Fibroblast of lung (primary cell): ENCODE results near the gene ARSJ. TPM values are rescaled to one million over a fixed set of nuclear protein-coding genes. Genes with fewer than 3 reads are reported as not detected.

ENCODE experiments used
- DNase-seq, 2 donors: peaks; one replicate each; pipeline versions ENCODE4 v3.0.0 to v3.0.0-alpha.2; 2010; ENCODE audit warnings: low read depth in 2 of 2
- H2AFZ ChIP-seq: 2 replicates; pipeline ENCODE4 v1.5.1; 2012; ENCODE audit warnings: low read length, control low read depth, inconsistent platforms
- H3K27ac ChIP-seq: 2 replicates; pipeline ENCODE4 v1.5.1; 2011; ENCODE audit warnings: low read length, control low read depth; ENCODE audit not compliant: insufficient read depth
- H3K27me3 ChIP-seq: 2 replicates; pipeline ENCODE4 v1.5.1; 2011; ENCODE audit warnings: mild to moderate bottlenecking, low read length; ENCODE audit not compliant: control insufficient read depth, insufficient read depth
- H3K36me3 ChIP-seq: 2 replicates; pipeline ENCODE4 v1.5.1; 2011; ENCODE audit warnings: low read length; ENCODE audit not compliant: control insufficient read depth, insufficient read depth
- H3K4me1 ChIP-seq: 2 replicates; pipeline ENCODE4 v1.5.1; 2011; ENCODE audit warnings: low read length; ENCODE audit not compliant: control insufficient read depth, insufficient read depth; ENCODE audit errors: extremely low read depth
- H3K4me2 ChIP-seq: 2 replicates; pipeline ENCODE4 v1.5.1; 2011; ENCODE audit warnings: low read length, control low read depth; ENCODE audit not compliant: insufficient read depth; ENCODE audit errors: extremely low read depth
- H3K4me3 ChIP-seq, 4 experiments: fragments of 200-600 bp in 1 of 4; sonication (generic) in 1 of 4; replicated peaks in 1 of 4; 2 replicates each; pipeline ENCODE4 v1.5.1; 2011 to 2016; ENCODE audit warnings: low read length in 4 of 4, low read depth in 3 of 4, mild to moderate bottlenecking in 3 of 4, control low read depth in 2 of 4, inconsistent platforms in 1 of 4, mixed read lengths in 1 of 4; ENCODE audit not compliant: insufficient read depth in 1 of 4; ENCODE audit errors: control extremely low read depth in 1 of 4
- H3K79me2 ChIP-seq: 2 replicates; pipeline ENCODE4 v1.5.1; 2012; ENCODE audit warnings: mild to moderate bottlenecking, low read length, inconsistent platforms; ENCODE audit not compliant: control insufficient read depth, insufficient read depth
- H3K9ac ChIP-seq: 2 replicates; pipeline ENCODE4 v1.5.1; 2011; ENCODE audit warnings: mild to moderate bottlenecking, low read length, control low read depth; ENCODE audit not compliant: insufficient read depth
- H3K9me3 ChIP-seq: 2 replicates; pipeline ENCODE4 v1.5.1; 2012; ENCODE audit warnings: low read depth, low read length; ENCODE audit not compliant: control insufficient read depth, insufficient read depth
- H4K20me1 ChIP-seq: 2 replicates; pipeline ENCODE4 v1.5.1; 2011; ENCODE audit warnings: low read length; ENCODE audit not compliant: control insufficient read depth, insufficient read depth; ENCODE audit errors: extremely low read depth
- EZH2 ChIP-seq: IDR thresholded peaks from 2 replicates; pipeline ENCODE4 v1.5.1; 2012; ENCODE audit warnings: low read length, control low read depth, mild to moderate bottlenecking; ENCODE audit errors: missing control alignments
- polyA plus RNA-seq, 2 donors: library from polyadenylated mRNA; depleted of rRNA in 1 of 2; stranded (reverse) in 1 of 2; unstranded in 1 of 2; fragments of >200 nt; gene quantifications; 2 replicates each; pipeline ENCODE4 v1.2.1, GENCODE V29; 2011 to 2012; ENCODE audit warnings: missing spikeins in 1 of 2
- total RNA-seq: library from RNA; depleted of rRNA; stranded (reverse); fragments of >200 nt; gene quantifications from 2 replicates; pipeline ENCODE4 v1.2.1, GENCODE V29; 2014
- TF ChIP-seq, protein P1 (sequence below), 2 donors: IDR thresholded peaks in 1 of 2; conservative IDR thresholded peaks in 1 of 2; 1 replicate in 1 of 2; 2 replicates in 1 of 2; pipeline ENCODE4 v1.5.1; 2011 to 2012; ENCODE audit warnings: low read length in 2 of 2, control low read depth in 1 of 2, inconsistent platforms in 1 of 2, low read depth in 1 of 2, mild to moderate bottlenecking in 1 of 2

The ARSJ gene
- total and polyA plus RNA-seq, 2 donors (not counting 1 experiment from before 2014, with no cell fraction given), result 51.1 to 56.6 TPM

- no peak overlapping the region for H3K4me2 ChIP-seq
- H3K9me3 ChIP-seq, result no peaks in the 10 kb centered on the region
- TF ChIP-seq, protein P1, sequence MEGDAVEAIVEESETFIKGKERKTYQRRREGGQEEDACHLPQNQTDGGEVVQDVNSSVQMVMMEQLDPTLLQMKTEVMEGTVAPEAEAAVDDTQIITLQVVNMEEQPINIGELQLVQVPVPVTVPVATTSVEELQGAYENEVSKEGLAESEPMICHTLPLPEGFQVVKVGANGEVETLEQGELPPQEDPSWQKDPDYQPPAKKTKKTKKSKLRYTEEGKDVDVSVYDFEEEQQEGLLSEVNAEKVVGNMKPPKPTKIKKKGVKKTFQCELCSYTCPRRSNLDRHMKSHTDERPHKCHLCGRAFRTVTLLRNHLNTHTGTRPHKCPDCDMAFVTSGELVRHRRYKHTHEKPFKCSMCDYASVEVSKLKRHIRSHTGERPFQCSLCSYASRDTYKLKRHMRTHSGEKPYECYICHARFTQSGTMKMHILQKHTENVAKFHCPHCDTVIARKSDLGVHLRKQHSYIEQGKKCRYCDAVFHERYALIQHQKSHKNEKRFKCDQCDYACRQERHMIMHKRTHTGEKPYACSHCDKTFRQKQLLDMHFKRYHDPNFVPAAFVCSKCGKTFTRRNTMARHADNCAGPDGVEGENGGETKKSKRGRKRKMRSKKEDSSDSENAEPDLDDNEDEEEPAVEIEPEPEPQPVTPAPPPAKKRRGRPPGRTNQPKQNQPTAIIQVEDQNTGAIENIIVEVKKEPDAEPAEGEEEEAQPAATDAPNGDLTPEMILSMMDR (conservative IDR thresholded peaks at IDR 0.05 in 1 of 2, IDR thresholded peaks at IDR 0.05 in 1 of 2; ENCODE audit: low read depth in 1 of 2, low read length in 2 of 2), result no peak
- no peak for TF ChIP-seq EZH2
- DNase-seq, result no peak
- H3K36me3 ChIP-seq, result peaks cover 8% of the 10 kb centered on the region
- H3K27ac ChIP-seq, result no peak overlapping the region
- no peak overlapping the region for H3K9ac ChIP-seq
- H2AFZ ChIP-seq, result no peak overlapping the region
- no peaks in the 10 kb centered on the region for H3K27me3 ChIP-seq
- peaks cover 98% of the 10 kb centered on the region for H3K79me2 ChIP-seq
- peaks cover 12% of the 10 kb centered on the region for H3K4me1 ChIP-seq
- H3K4me3 ChIP-seq, result no peak overlapping the region
- H4K20me1 ChIP-seq, result no peaks in the 10 kb centered on the region
These were observed 6.1 kb downstream of the ARSJ start for GRCh38 chr4:113973345-113973744.

DNA sequence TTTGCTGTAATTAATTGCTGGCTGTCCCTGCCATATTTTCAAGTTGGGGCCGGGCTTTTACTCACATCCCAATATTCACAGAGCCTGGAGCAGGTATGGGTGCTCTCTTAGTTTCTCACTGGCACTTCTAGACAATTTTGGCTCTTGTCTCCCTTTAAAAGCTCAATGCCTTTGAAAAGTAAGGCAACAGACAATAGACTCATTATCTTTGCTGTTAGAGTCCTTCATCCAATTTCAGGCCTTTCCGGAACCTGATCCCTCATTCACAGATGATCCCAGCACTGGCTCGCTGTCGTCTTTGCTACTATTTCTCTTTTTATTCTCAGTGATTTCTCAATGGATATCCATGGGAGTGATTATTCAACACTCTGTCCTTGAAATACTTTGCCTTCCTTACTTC, 6.7 kb downstream of the ARSJ start:
- peaks cover 14% of the 10 kb centered on the region for H3K4me1 ChIP-seq
- no peak for DNase-seq
- no peak overlapping the region for H2AFZ ChIP-seq
- H4K20me1 ChIP-seq, result no peaks in the 10 kb centered on the region
- H3K4me3 ChIP-seq, result no peak overlapping the region
- H3K36me3 ChIP-seq, result peaks cover 9% of the 10 kb centered on the region
- H3K79me2 ChIP-seq, result peaks cover 97% of the 10 kb centered on the region
- H3K9ac ChIP-seq, result no peak overlapping the region
- no peaks in the 10 kb centered on the region for H3K9me3 ChIP-seq
- no peak for TF ChIP-seq EZH2
- no peak overlapping the region for H3K27ac ChIP-seq
- H3K27me3 ChIP-seq, result no peaks in the 10 kb centered on the region
- H3K4me2 ChIP-seq, result peak overlapping the region; percentile 48

- peaks cover 9% of the 10 kb centered on the region for H3K36me3 ChIP-seq
- no peaks in the 10 kb centered on the region for H3K9me3 ChIP-seq
- H3K4me1 ChIP-seq, result peaks cover 14% of the 10 kb centered on the region
- H3K4me2 ChIP-seq, result no peak overlapping the region
- no peak overlapping the region for H3K9ac ChIP-seq
- DNase-seq, result peak; percentile 47 to 54
- no peak overlapping the region for H3K4me3 ChIP-seq
- H3K27me3 ChIP-seq, result no peaks in the 10 kb centered on the region
- no peaks in the 10 kb centered on the region for H4K20me1 ChIP-seq
- H3K27ac ChIP-seq, result peak overlapping the region; percentile 37
- no peak overlapping the region for H2AFZ ChIP-seq
- peaks cover 97% of the 10 kb centered on the region for H3K79me2 ChIP-seq
- TF ChIP-seq EZH2, result no peak
- TF ChIP-seq, protein P1 (conservative IDR thresholded peaks at IDR 0.05 in 1 of 2, IDR thresholded peaks at IDR 0.05 in 1 of 2; ENCODE audit: low read depth in 1 of 2, low read length in 2 of 2), result no peak
These were observed 7.6 kb downstream of the ARSJ start for GRCh38 chr4:113971706-113972360.
